Liver (tissue), 3 donors: ENCODE data around the gene MOB3B.

Source experiments
- EGR1 ChIP-seq, 2 donors: IDR thresholded peaks; 2 replicates each; pipeline ENCODE4 v1.6.1; 2016 to 2018; ENCODE audit warnings: antibody characterized with exemption in 2 of 2, low read depth in 2 of 2
- FOXA1 ChIP-seq: IDR thresholded peaks from 2 replicates; pipeline ENCODE4 v1.6.1; 2016; ENCODE audit warnings: antibody characterized with exemption
- HNF4G ChIP-seq: IDR thresholded peaks from 2 replicates; pipeline ENCODE4 v1.6.1; 2016; ENCODE audit warnings: antibody characterized with exemption
- JUND ChIP-seq, 2 donors: IDR thresholded peaks; 2 replicates each; pipeline ENCODE4 v1.6.1; 2016; ENCODE audit warnings: antibody characterized with exemption in 2 of 2
- NR2F2 ChIP-seq: IDR thresholded peaks from 2 replicates; pipeline ENCODE4 v1.6.1; 2016; ENCODE audit warnings: antibody characterized with exemption
- RAD21 ChIP-seq, 2 donors: IDR thresholded peaks; 2 replicates each; pipeline ENCODE4 v1.6.1; 2016; ENCODE audit warnings: antibody characterized with exemption in 2 of 2, mild to moderate bottlenecking in 2 of 2
- RXRA ChIP-seq, 2 donors: IDR thresholded peaks; 2 replicates each; pipeline ENCODE4 v1.6.1; 2017 to 2018; ENCODE audit warnings: antibody characterized with exemption in 2 of 2, mild to moderate bottlenecking in 1 of 2
- TAF1 ChIP-seq: conservative IDR thresholded peaks from 2 replicates; pipeline ENCODE4 v1.6.1; 2016; ENCODE audit warnings: antibody characterized with exemption, mild to moderate bottlenecking
- YY1 ChIP-seq: IDR thresholded peaks from 2 replicates; pipeline ENCODE4 v1.6.1; 2016; ENCODE audit warnings: antibody characterized with exemption, mild to moderate bottlenecking
- TF ChIP-seq, protein P1 (sequence below): fragments of 150-350 bp; IDR thresholded peaks from 2 replicates; pipeline ENCODE4 v1.5.1; 2017; ENCODE audit warnings: improper control_type of control experiment, low read depth, low read length; ENCODE audit not compliant: missing input control
- TF ChIP-seq, protein P2 (sequence below): IDR thresholded peaks from 2 replicates; pipeline ENCODE4 v1.6.1; 2016; ENCODE audit warnings: antibody characterized with exemption, mild to moderate bottlenecking
- TF ChIP-seq, protein P3 (sequence below): IDR thresholded peaks from 2 replicates; pipeline ENCODE4 v1.6.1; 2016; ENCODE audit warnings: antibody characterized with exemption
- donor health status: healthy.
- donor health status: healthy.

DNA sequence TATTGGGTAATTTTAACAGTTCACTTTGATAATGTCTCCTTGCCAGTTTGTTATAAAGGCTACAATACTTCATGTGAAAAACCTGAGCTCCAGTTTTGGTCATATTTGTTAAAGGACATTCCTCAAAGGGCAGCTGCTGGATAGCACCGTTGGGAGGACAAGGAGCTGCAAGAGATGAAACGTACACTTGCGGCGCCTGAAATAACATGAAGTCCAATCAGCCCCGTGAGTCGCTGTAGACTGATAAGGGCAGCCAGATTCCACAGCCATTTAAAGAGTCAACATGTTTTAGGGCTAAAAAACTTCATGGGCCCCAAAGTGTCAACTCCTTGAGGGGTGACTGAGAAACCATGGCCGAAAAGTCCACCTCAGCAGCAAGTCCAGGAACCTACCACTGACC, 91.1 kb downstream of the MOB3B start:
- TF ChIP-seq, protein P1, sequence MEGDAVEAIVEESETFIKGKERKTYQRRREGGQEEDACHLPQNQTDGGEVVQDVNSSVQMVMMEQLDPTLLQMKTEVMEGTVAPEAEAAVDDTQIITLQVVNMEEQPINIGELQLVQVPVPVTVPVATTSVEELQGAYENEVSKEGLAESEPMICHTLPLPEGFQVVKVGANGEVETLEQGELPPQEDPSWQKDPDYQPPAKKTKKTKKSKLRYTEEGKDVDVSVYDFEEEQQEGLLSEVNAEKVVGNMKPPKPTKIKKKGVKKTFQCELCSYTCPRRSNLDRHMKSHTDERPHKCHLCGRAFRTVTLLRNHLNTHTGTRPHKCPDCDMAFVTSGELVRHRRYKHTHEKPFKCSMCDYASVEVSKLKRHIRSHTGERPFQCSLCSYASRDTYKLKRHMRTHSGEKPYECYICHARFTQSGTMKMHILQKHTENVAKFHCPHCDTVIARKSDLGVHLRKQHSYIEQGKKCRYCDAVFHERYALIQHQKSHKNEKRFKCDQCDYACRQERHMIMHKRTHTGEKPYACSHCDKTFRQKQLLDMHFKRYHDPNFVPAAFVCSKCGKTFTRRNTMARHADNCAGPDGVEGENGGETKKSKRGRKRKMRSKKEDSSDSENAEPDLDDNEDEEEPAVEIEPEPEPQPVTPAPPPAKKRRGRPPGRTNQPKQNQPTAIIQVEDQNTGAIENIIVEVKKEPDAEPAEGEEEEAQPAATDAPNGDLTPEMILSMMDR: no peak
- TF ChIP-seq NR2F2 (no peak), TAF1 (no peak), FOXA1 (no peak), JUND (IDR thresholded peaks at IDR 0.05) (no peak), RXRA (IDR thresholded peaks at IDR 0.05) (no peak), EGR1 (IDR thresholded peaks at IDR 0.05; ENCODE audit: low read depth in 2 of 2) (no peak), YY1 (no peak), RAD21 (IDR thresholded peaks at IDR 0.05) (no peak), HNF4G (no peak)
- TF ChIP-seq, protein P2, sequence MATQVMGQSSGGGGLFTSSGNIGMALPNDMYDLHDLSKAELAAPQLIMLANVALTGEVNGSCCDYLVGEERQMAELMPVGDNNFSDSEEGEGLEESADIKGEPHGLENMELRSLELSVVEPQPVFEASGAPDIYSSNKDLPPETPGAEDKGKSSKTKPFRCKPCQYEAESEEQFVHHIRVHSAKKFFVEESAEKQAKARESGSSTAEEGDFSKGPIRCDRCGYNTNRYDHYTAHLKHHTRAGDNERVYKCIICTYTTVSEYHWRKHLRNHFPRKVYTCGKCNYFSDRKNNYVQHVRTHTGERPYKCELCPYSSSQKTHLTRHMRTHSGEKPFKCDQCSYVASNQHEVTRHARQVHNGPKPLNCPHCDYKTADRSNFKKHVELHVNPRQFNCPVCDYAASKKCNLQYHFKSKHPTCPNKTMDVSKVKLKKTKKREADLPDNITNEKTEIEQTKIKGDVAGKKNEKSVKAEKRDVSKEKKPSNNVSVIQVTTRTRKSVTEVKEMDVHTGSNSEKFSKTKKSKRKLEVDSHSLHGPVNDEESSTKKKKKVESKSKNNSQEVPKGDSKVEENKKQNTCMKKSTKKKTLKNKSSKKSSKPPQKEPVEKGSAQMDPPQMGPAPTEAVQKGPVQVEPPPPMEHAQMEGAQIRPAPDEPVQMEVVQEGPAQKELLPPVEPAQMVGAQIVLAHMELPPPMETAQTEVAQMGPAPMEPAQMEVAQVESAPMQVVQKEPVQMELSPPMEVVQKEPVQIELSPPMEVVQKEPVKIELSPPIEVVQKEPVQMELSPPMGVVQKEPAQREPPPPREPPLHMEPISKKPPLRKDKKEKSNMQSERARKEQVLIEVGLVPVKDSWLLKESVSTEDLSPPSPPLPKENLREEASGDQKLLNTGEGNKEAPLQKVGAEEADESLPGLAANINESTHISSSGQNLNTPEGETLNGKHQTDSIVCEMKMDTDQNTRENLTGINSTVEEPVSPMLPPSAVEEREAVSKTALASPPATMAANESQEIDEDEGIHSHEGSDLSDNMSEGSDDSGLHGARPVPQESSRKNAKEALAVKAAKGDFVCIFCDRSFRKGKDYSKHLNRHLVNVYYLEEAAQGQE: no peak
- TF ChIP-seq, protein P3, sequence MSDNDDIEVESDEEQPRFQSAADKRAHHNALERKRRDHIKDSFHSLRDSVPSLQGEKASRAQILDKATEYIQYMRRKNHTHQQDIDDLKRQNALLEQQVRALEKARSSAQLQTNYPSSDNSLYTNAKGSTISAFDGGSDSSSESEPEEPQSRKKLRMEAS: no peak
